ENCODE measurements around the gene DLEC1. TPM values are rescaled to one million over a fixed set of nuclear protein-coding genes. Genes with fewer than 3 reads are reported as not detected.

DLEC1 gene
- total RNA-seq, 4 donors from 2014 or later = 0.19 to 0.42 (median 0.37) TPM

GRCh38 chr3:37993460-37993819, 45.6 kb upstream of the DLEC1 start:
- WGBS = 58% methylated on average over 2 of the region's 6 CpGs
- peaks cover 12 to 38% (median 30%) of the 10 kb centered on the region in 4 donors for H3K4me1 ChIP-seq
- TF ChIP-seq CTCF (IDR thresholded peaks at IDR 0.05) (no peak), POLR2A (IDR thresholded peaks at IDR 0.05; ENCODE audit: low read depth) (no peak), EP300 (IDR thresholded peaks at IDR 0.05) (no peak), POLR2AphosphoS5 (IDR thresholded peaks at IDR 0.05) (no peak)
- intact Hi-C loops (cut with DNase I) = no loop called here
- no peaks in the 10 kb centered on the region for H3K27me3 ChIP-seq
- H3K4me3 ChIP-seq = peak overlapping the region; percentile 66 to 73 (median 69)
- no peak for DNase-seq (ENCODE audit: extremely low spot score)
- H3K36me3 ChIP-seq = no peaks in the 10 kb centered on the region
- no peaks in the 10 kb centered on the region for H3K9me3 ChIP-seq
- H3K27ac ChIP-seq (replicated peaks in 1 of 4) = peak overlapping the region; percentile 68 to 85 (median 74)

- Histone ChIP-seq H3K27me3 (no peaks in the 10 kb centered on the region), H3K27ac (replicated peaks in 1 of 4) (peak overlapping the region; percentile 68 to 85 (median 74)), H3K36me3 (no peaks in the 10 kb centered on the region), H3K4me3 (peak overlapping the region; percentile 66 to 73 (median 69)), H3K9me3 (no peaks in the 10 kb centered on the region), H3K4me1 (peaks cover 13 to 42% (median 33%) of the 10 kb centered on the region in 4 donors)
- intact Hi-C loops (cut with DNase I) = no loop called here
- peak; percentile 79 for TF ChIP-seq POLR2AphosphoS5 (IDR thresholded peaks at IDR 0.05)
- peak in 2 of 3 experiments; percentile 11 to 15 for TF ChIP-seq CTCF (IDR thresholded peaks at IDR 0.05)
- TF ChIP-seq EP300 (IDR thresholded peaks at IDR 0.05) = no peak
- DNase-seq (ENCODE audit: extremely low spot score) = peak; percentile 96
- WGBS = 1% methylated on average over 21 of the region's 49 CpGs
Measured at GRCh38 chr3:37993820-37994638, 45.0 kb upstream of the DLEC1 start.

GRCh38 chr3:37994639-37994972, 44.4 kb upstream of the DLEC1 start:
- H3K27ac ChIP-seq (replicated peaks in 1 of 4) = peak overlapping the region; percentile 68 to 85 (median 74)

GRCh38 chr3:37995652-37996641, 43.1 kb upstream of the DLEC1 start:
- TF ChIP-seq EP300 (IDR thresholded peaks at IDR 0.05) = no peak
- no peak for TF ChIP-seq POLR2AphosphoS5 (IDR thresholded peaks at IDR 0.05)
- no peak for TF ChIP-seq POLR2A (IDR thresholded peaks at IDR 0.05; ENCODE audit: low read depth)
- no peak for TF ChIP-seq CTCF (IDR thresholded peaks at IDR 0.05)
- no peak overlapping the region for H3K27ac ChIP-seq (replicated peaks in 1 of 4)
- no peak overlapping the region for H3K4me3 ChIP-seq
- H3K9me3 ChIP-seq = no peaks in the 10 kb centered on the region
- H3K27me3 ChIP-seq = no peaks in the 10 kb centered on the region
- WGBS = 85% methylated on average over 10 of the region's 10 CpGs
- H3K36me3 ChIP-seq = peaks cover 0 to 3% (median 1%) of the 10 kb centered on the region in 4 donors
- DNase-seq (ENCODE audit: extremely low spot score) = no peak
- intact Hi-C loops (cut with DNase I) = no loop called here
- peaks cover 18 to 47% (median 38%) of the 10 kb centered on the region in 4 donors for H3K4me1 ChIP-seq

More at GRCh38 chr3:37994639-37994972, 44.4 kb upstream of the DLEC1 start:
- Histone ChIP-seq H3K9me3 (no peaks in the 10 kb centered on the region), H3K4me3 (peak overlapping the region; percentile 66 to 73 (median 69)), H3K4me1 (peaks cover 18 to 47% (median 38%) of the 10 kb centered on the region in 4 donors), H3K27me3 (no peaks in the 10 kb centered on the region), H3K36me3 (no peaks in the 10 kb centered on the region)
- intact Hi-C loops (cut with DNase I) = no loop called here
- WGBS = 36% methylated on average over 2 of the region's 2 CpGs
- TF ChIP-seq CTCF (IDR thresholded peaks at IDR 0.05) = no peak
- TF ChIP-seq EP300 (IDR thresholded peaks at IDR 0.05) = no peak
- TF ChIP-seq POLR2A (IDR thresholded peaks at IDR 0.05; ENCODE audit: low read depth) = no peak
- no peak for DNase-seq (ENCODE audit: extremely low spot score)

All from esophagus muscularis mucosa (tissue), 4 donors.